Tibial nerve (tissue), 4 donors: ENCODE results near the gene C4BPA. TPM values are rescaled to one million over a fixed set of nuclear protein-coding genes. Genes with fewer than 3 reads are reported as not detected.

Experiments
- DNase-seq, 2 donors: peaks; one replicate each; pipeline ENCODE4 v3.0.0-alpha.2; 2019; ENCODE audit warnings: low spot score in 2 of 2
- H3K27ac ChIP-seq, 4 donors: fragments of 200-600 bp; sonication (generic) in 3 of 4; one replicate each; pipeline ENCODE4 v1.5.1; 2017 to 2019; ENCODE audit warnings: mild to moderate bottlenecking in 1 of 4
- H3K27me3 ChIP-seq, 2 donors: fragments of 200-600 bp; sonication (generic) in 1 of 2; one replicate each; pipeline versions ENCODE4 v1.5.1 to v1.6.0; 2017 to 2019
- H3K36me3 ChIP-seq, 3 donors: fragments of 200-600 bp; sonication (generic); one replicate each; pipeline ENCODE4 v1.5.1; 2018 to 2019
- H3K4me1 ChIP-seq, 4 donors: fragments of 200-600 bp; sonication (generic) in 3 of 4; one replicate each; pipeline ENCODE4 v1.5.1; 2017 to 2019
- H3K4me3 ChIP-seq, 4 donors: fragments of 200-600 bp; sonication (generic) in 3 of 4; one replicate each; pipeline ENCODE4 v1.5.1; 2017 to 2019; ENCODE audit warnings: mild to moderate bottlenecking in 1 of 4, moderate library complexity in 1 of 4
- H3K9me3 ChIP-seq, 4 donors: fragments of 200-600 bp; sonication (generic) in 3 of 4; one replicate each; pipeline ENCODE4 v1.5.1; 2017 to 2019
- CTCF ChIP-seq, 5 experiments: fragments of 200-600 bp in 3 of 5; fragments of 450-650 bp in 2 of 5; sonication (generic) in 3 of 5; IDR thresholded peaks; one replicate each; pipeline ENCODE4 v1.5.1; 2016 to 2019; ENCODE audit warnings: antibody characterized with exemption in 5 of 5, mild to moderate bottlenecking in 3 of 5, moderate library complexity in 2 of 5
- EP300 ChIP-seq, 2 donors: sonication (generic); formaldehyde crosslinking; IDR thresholded peaks; one replicate each; pipeline ENCODE4 v1.6.1; 2017; ENCODE audit warnings: antibody characterized with exemption in 2 of 2, mild to moderate bottlenecking in 1 of 2
- POLR2A ChIP-seq, 2 donors: fragments of 450-650 bp; IDR thresholded peaks; one replicate each; pipeline ENCODE4 v1.6.1; 2017; ENCODE audit warnings: antibody characterized with exemption in 2 of 2, mild to moderate bottlenecking in 2 of 2, moderate library complexity in 2 of 2
- WGBS, 2 donors: methylation state at CpG; one replicate each; pipeline ENCODE4 v1.1.5; 2018; 5-methylcytosine and 5-hydroxymethylcytosine counted together
- total RNA-seq, 4 donors: library from RNA; depleted of rRNA; stranded (reverse); fragments of >200 nt; gene quantifications; one replicate each; pipeline ENCODE4 v1.1.0, GENCODE V29; 2016

The C4BPA gene
- total RNA-seq, 4 donors from 2014 or later, result not detected

- TF ChIP-seq POLR2A (IDR thresholded peaks at IDR 0.05), result no peak
- H3K27me3 ChIP-seq, result no peaks in the 10 kb centered on the region
- H3K36me3 ChIP-seq, result peaks cover 2 to 29% (median 8%) of the 10 kb centered on the region in 3 donors
- DNase-seq, result no peak
- H3K27ac ChIP-seq, result no peak overlapping the region
- no peak overlapping the region for H3K4me3 ChIP-seq
- H3K4me1 ChIP-seq, result peaks cover 0 to 6% (median under 1%) of the 10 kb centered on the region in 4 donors
- WGBS, 2 donors, result 77% methylated on average over 6 of the region's 6 CpGs
- H3K9me3 ChIP-seq, result no peaks in the 10 kb centered on the region
These were observed 44.9 kb upstream of the C4BPA start for GRCh38 chr1:207058878-207059867.

GRCh38 chr1:207059881-207060280 lies 44.2 kb upstream of the C4BPA start:
- TF ChIP-seq CTCF (IDR thresholded peaks at IDR 0.05), result no peak
- TF ChIP-seq EP300 (IDR thresholded peaks at IDR 0.05), result no peak
- no peak for TF ChIP-seq POLR2A (IDR thresholded peaks at IDR 0.05)
- Histone ChIP-seq H3K9me3 (no peaks in the 10 kb centered on the region), H3K27ac (no peak overlapping the region), H3K4me3 (no peak overlapping the region), H3K4me1 (peaks cover 0 to 4% (median 2%) of the 10 kb centered on the region in 4 donors), H3K36me3 (peaks cover 2 to 34% (median 8%) of the 10 kb centered on the region in 3 donors), H3K27me3 (no peaks in the 10 kb centered on the region)
- 38 to 42% methylated on average over 4 of the region's 4 CpGs for WGBS, 2 donors
- DNase-seq, result no peak

GRCh38 chr1:207060596-207060995 lies 43.4 kb upstream of the C4BPA start:
- Histone ChIP-seq H3K4me1 (peaks cover 0 to 4% (median 2%) of the 10 kb centered on the region in 4 donors), H3K9me3 (no peaks in the 10 kb centered on the region), H3K36me3 (peaks cover 2 to 41% (median 8%) of the 10 kb centered on the region in 3 donors), H3K4me3 (no peak overlapping the region), H3K27me3 (no peaks in the 10 kb centered on the region), H3K27ac (no peak overlapping the region)
- no peak for DNase-seq
- no peak for TF ChIP-seq POLR2A (IDR thresholded peaks at IDR 0.05)
- TF ChIP-seq CTCF (IDR thresholded peaks at IDR 0.05), result no peak
- TF ChIP-seq EP300 (IDR thresholded peaks at IDR 0.05), result no peak
- WGBS, 2 donors, result 48 to 75% methylated on average over 3 of the region's 3 CpGs

GRCh38 chr1:207062058-207062457 lies 42.0 kb upstream of the C4BPA start:
- no peak overlapping the region for H3K27ac ChIP-seq
- no peak overlapping the region for H3K4me3 ChIP-seq
- TF ChIP-seq EP300 (IDR thresholded peaks at IDR 0.05) (no peak), POLR2A (IDR thresholded peaks at IDR 0.05) (no peak), CTCF (IDR thresholded peaks at IDR 0.05) (no peak)
- WGBS, 2 donors, result 82 to 100% methylated on average over 1 of the region's 1 CpG
- DNase-seq, result no peak
- peaks cover 2 to 53% (median 8%) of the 10 kb centered on the region in 3 donors for H3K36me3 ChIP-seq
- no peaks in the 10 kb centered on the region for H3K27me3 ChIP-seq
- no peaks in the 10 kb centered on the region for H3K9me3 ChIP-seq
- H3K4me1 ChIP-seq, result peaks cover 0 to 4% (median 2%) of the 10 kb centered on the region in 4 donors

GRCh38 chr1:207063014-207063413 lies 41.0 kb upstream of the C4BPA start:
- 93 to 94% methylated on average over 5 of the region's 5 CpGs for WGBS, 2 donors
- peaks cover 2 to 62% (median 16%) of the 10 kb centered on the region in 3 donors for H3K36me3 ChIP-seq
- H3K4me1 ChIP-seq, result peaks cover 0 to 4% (median 2%) of the 10 kb centered on the region in 4 donors

More at GRCh38 chr1:207063014-207063413, 41.0 kb upstream of the C4BPA start:
- Histone ChIP-seq H3K4me3 (no peak overlapping the region), H3K27me3 (no peaks in the 10 kb centered on the region), H3K9me3 (no peaks in the 10 kb centered on the region), H3K27ac (no peak overlapping the region)
- no peak for DNase-seq
- TF ChIP-seq CTCF (IDR thresholded peaks at IDR 0.05), result no peak
- no peak for TF ChIP-seq POLR2A (IDR thresholded peaks at IDR 0.05)
- no peak for TF ChIP-seq EP300 (IDR thresholded peaks at IDR 0.05)
